Nephron (organoid): ENCODE data around the gene EPB41L3.

Experiments
- H3K27ac Mint-ChIP-seq, 3 experiments: 2 replicates each; pipeline ENCODE4 v1.8.0; 2020; ENCODE audit warnings: mixed read lengths in 3 of 3, mild to moderate bottlenecking in 2 of 3, moderate library complexity in 1 of 3
- H3K27me3 Mint-ChIP-seq: 2 replicates; pipeline ENCODE4 v1.8.0; 2021; ENCODE audit warnings: low read depth, mild to moderate bottlenecking, moderate library complexity, mixed read lengths
- H3K36me3 Mint-ChIP-seq: 2 replicates; pipeline ENCODE4 v1.8.0; 2020; ENCODE audit warnings: low read depth, mixed read lengths
- H3K4me1 Mint-ChIP-seq: 2 replicates; pipeline ENCODE4 v1.8.0; 2020; ENCODE audit warnings: mixed read lengths
- H3K4me3 Mint-ChIP-seq, 3 experiments: 2 replicates each; pipeline ENCODE4 v1.8.0; 2020; ENCODE audit warnings: mild to moderate bottlenecking in 3 of 3, mixed read lengths in 3 of 3, moderate library complexity in 2 of 3
- H3K9me3 Mint-ChIP-seq: 2 replicates; pipeline ENCODE4 v1.8.0; 2020; ENCODE audit warnings: mixed read lengths
- CTCF ChIP-seq, 3 experiments: fragments of 200-600 bp; sonication (generic); IDR thresholded peaks; one replicate each; pipeline ENCODE4 v1.5.0; 2021; ENCODE audit warnings: antibody characterized with exemption in 3 of 3; ENCODE audit not compliant: unreplicated experiment in 3 of 3

EPB41L3 gene

GRCh38 chr18:5417342-5417741 lies 126.5 kb downstream of the EPB41L3 start:
- H3K27me3 Mint-ChIP-seq, result no peaks in the 10 kb centered on the region
- peaks cover 4% of the 10 kb centered on the region for H3K36me3 Mint-ChIP-seq
- H3K27ac Mint-ChIP-seq, result peak overlapping the region; percentile 10 to 82 (median 19)
- H3K9me3 Mint-ChIP-seq, result no peaks in the 10 kb centered on the region
- H3K4me3 Mint-ChIP-seq, result peak overlapping the region in 1 of 3 experiments; percentile 0
- TF ChIP-seq CTCF (IDR thresholded peaks at IDR 0.05; ENCODE audit: unreplicated experiment in 3 of 3), result no peak
- no peaks in the 10 kb centered on the region for H3K4me1 Mint-ChIP-seq

GRCh38 chr18:5416112-5416511 lies 127.7 kb downstream of the EPB41L3 start:
- no peaks in the 10 kb centered on the region for H3K27me3 Mint-ChIP-seq
- H3K36me3 Mint-ChIP-seq, result peaks cover 4% of the 10 kb centered on the region
- no peak overlapping the region for H3K27ac Mint-ChIP-seq
- H3K4me1 Mint-ChIP-seq, result no peaks in the 10 kb centered on the region
- H3K4me3 Mint-ChIP-seq, result no peak overlapping the region
- TF ChIP-seq CTCF (IDR thresholded peaks at IDR 0.05; ENCODE audit: unreplicated experiment in 3 of 3), result no peak
- H3K9me3 Mint-ChIP-seq, result no peaks in the 10 kb centered on the region

GRCh38 chr18:5415665-5416064 lies 128.1 kb downstream of the EPB41L3 start:
- H3K9me3 Mint-ChIP-seq, result no peaks in the 10 kb centered on the region
- H3K27ac Mint-ChIP-seq, result no peak overlapping the region
- H3K4me1 Mint-ChIP-seq, result no peaks in the 10 kb centered on the region
- TF ChIP-seq CTCF (IDR thresholded peaks at IDR 0.05; ENCODE audit: unreplicated experiment in 3 of 3), result no peak
- peaks cover 4% of the 10 kb centered on the region for H3K36me3 Mint-ChIP-seq
- no peaks in the 10 kb centered on the region for H3K27me3 Mint-ChIP-seq
- H3K4me3 Mint-ChIP-seq, result no peak overlapping the region

DNA sequence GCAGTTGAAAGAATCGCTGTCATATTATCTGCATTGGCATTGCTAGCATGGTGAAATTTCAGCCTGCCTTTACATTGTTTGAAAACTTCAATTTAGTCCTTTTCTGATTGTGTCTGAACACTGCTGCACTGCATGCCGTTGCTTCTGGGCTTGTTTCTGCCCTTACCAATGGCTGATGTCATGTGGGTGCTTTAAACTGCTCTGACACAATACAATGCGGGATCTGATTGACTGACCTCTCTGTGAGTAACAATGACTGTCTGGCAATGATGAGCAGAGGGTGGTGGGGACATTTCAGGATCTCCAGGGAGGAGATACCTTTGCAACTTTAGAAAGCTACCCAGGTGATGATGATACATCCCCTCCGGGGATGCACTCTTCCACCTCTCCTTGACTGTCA lies 128.8 kb downstream of the EPB41L3 start:
- no peak overlapping the region for H3K27ac Mint-ChIP-seq
- no peaks in the 10 kb centered on the region for H3K9me3 Mint-ChIP-seq
- TF ChIP-seq CTCF (IDR thresholded peaks at IDR 0.05; ENCODE audit: unreplicated experiment in 3 of 3), result no peak
- no peaks in the 10 kb centered on the region for H3K27me3 Mint-ChIP-seq
- H3K36me3 Mint-ChIP-seq, result peaks cover 4% of the 10 kb centered on the region
- no peak overlapping the region for H3K4me3 Mint-ChIP-seq
- no peaks in the 10 kb centered on the region for H3K4me1 Mint-ChIP-seq

- peak overlapping the region in 1 of 3 experiments; percentile 35 for H3K27ac Mint-ChIP-seq
- no peak overlapping the region for H3K4me3 Mint-ChIP-seq
- H3K9me3 Mint-ChIP-seq, result no peaks in the 10 kb centered on the region
- H3K4me1 Mint-ChIP-seq, result no peaks in the 10 kb centered on the region
- no peaks in the 10 kb centered on the region for H3K27me3 Mint-ChIP-seq
- no peak for TF ChIP-seq CTCF (IDR thresholded peaks at IDR 0.05; ENCODE audit: unreplicated experiment in 3 of 3)
- H3K36me3 Mint-ChIP-seq, result peaks cover under 1% of the 10 kb centered on the region
Measured at GRCh38 chr18:5414546-5414945, 129.3 kb downstream of the EPB41L3 start.

- Mint-ChIP-seq H3K36me3 (no peaks in the 10 kb centered on the region), H3K4me3 (no peak overlapping the region), H3K27ac (no peak overlapping the region), H3K4me1 (no peaks in the 10 kb centered on the region), H3K27me3 (no peaks in the 10 kb centered on the region), H3K9me3 (no peaks in the 10 kb centered on the region)
- no peak for TF ChIP-seq CTCF (IDR thresholded peaks at IDR 0.05; ENCODE audit: unreplicated experiment in 3 of 3)
Measured at GRCh38 chr18:5413447-5413846, 130.3 kb downstream of the EPB41L3 start.
